GM12872 (cell line): ENCODE data around the gene PDLIM1.

Experiments
- CTCF ChIP-seq: IDR thresholded peaks from 3 replicates; pipeline ENCODE4 v1.5.1; 2011; ENCODE audit warnings: low read depth, mild to moderate bottlenecking, low read length, moderate library complexity; ENCODE audit not compliant: insufficient read depth

PDLIM1 gene

GRCh38 chr10:95285556-95285955 lies 5.2 kb downstream of the PDLIM1 start:
- no peak for TF ChIP-seq CTCF

DNA sequence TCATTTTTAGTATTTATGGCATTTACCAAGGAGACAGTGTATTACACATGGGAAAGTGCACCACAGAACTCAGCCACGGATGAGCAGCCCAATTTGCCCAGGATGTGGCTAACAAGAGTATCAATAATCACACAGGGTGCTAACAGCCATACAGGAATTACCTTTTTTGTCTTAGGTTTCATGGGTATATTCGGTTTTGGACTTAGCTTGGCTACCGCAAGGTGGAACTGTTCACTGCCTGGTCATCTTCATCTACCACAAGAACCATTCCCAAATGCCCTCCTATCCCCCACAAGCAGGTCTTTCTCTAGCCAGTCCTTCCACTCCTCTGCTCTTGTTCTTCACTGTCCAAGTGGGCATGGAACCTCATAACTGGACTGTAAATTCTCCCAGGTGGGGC lies 6.0 kb downstream of the PDLIM1 start:
- TF ChIP-seq CTCF: no peak

DNA sequence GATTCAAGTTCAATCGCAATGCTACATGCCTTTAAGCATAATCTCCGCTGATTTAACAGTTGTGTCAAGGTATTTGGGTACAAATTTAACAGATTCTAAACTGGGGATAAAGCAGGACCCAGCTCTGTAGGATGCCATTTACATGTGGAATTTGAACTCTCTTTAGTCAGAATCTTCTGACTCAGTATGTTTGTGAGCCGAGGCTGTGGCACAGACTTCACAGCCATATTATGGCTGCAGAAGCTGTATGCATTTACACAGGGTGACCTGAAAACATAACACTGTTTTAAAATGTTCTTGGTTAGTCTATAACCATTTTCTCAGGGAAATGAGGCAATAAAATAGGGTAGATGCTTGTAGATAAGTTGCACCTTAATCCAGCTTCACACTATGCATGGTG lies 8.7 kb downstream of the PDLIM1 start:
- TF ChIP-seq CTCF: no peak

GRCh38 chr10:95281206-95281605 lies 9.6 kb downstream of the PDLIM1 start:
- TF ChIP-seq CTCF: no peak

DNA sequence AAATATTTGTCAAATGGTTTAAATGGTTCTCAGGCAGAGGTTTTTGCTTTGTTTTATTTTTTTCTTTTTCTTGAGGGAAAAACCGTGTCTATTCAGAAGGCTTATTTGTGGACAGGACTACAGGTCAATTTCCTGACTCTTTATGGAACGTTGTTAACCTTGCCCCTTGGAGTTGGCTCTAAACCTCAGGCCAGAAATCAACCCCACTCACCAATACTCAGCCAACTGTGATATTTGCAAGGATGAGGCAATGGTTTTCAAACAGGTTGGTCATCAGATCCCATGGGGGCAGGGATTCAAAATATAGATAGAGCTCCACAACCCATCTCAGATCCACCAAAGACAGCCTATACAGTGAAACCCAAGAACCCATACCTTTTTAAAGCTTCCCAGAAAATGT lies 10.2 kb downstream of the PDLIM1 start:
- TF ChIP-seq CTCF: no peak

- TF ChIP-seq CTCF: no peak
Measured at GRCh38 chr10:95279042-95279820, 11.6 kb downstream of the PDLIM1 start.

- TF ChIP-seq CTCF: no peak
Measured at GRCh38 chr10:95278061-95278988, 12.5 kb downstream of the PDLIM1 start.
